Activated T-cell treated with anti-CD3 and anti-CD28 coated beads for 24 hours (primary cell): Measurements from ENCODE around the gene CACNA2D2.

Source experiments
- DNase-seq: peaks from one replicate; pipeline ENCODE4 v3.0.0-alpha.2; 2020; ENCODE audit warnings: low read depth

Gene CACNA2D2

GRCh38 chr3:50502225-50502583, 1.2 kb downstream of the CACNA2D2 start:
- DNase-seq: no peak

GRCh38 chr3:50495609-50496423, 7.6 kb downstream of the CACNA2D2 start:
- no peak for DNase-seq

GRCh38 chr3:50494126-50494525, 9.3 kb downstream of the CACNA2D2 start:
- no peak for DNase-seq

DNA sequence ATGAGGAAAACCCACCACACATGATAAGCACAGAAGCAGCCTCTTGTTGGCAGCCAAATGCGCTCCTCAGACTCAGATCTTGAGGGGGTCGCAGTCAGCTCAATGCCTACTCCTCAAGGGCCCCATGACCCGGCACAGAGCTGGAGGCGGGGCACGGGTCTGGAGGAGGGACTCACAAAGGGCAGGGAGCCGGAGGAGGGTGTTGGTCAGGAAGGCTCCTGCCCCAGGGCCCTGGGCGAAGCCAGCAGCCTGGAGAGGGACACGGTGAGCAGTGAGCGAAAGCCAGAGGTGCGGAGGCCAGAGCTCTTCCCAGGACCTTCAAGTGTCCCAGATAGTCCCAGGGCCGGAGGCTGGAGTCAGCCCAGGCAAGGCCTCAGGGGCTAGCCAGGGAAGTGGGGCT, 9.8 kb downstream of the CACNA2D2 start:
- DNase-seq: no peak

DNA sequence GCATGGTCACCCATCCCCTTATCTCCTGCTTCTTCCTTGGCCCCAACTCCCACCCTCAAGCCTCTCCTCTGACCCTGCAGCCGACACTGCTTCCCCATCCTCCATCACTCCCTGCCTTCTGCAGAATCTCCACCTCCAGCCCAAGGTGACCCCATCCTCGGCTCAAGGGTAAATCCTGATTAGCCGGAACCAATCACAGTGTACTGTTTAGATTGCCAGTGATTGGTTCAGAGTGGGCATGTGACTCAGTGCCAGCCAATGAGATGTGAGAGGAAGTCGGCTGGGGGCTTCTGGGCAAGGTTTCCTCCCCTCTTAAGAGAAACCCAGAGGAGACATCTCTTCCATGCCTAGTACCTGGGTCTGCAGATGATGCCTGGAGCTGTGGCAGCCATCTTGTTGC, 10.3 kb downstream of the CACNA2D2 start:
- no peak for DNase-seq

DNA sequence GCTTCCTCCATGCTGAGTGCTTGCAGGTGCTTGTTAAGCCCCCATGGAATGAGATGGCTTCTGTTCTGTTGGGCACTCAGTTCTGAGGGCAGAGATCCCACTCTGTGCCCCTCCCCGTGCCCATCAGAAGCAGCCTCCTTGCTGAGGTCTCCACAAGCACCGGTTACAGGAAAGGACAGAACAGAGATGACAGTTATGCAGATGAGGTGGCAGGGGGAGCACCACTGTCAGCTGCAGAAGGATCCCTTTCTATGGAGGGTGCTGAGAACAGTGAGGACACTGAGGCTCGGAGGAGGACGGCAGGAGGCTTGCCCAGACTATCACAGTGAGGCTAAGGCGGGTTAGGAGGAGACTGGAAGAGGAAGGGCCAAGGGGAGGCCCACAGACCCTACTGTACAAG, 12.4 kb downstream of the CACNA2D2 start:
- no peak for DNase-seq

DNA sequence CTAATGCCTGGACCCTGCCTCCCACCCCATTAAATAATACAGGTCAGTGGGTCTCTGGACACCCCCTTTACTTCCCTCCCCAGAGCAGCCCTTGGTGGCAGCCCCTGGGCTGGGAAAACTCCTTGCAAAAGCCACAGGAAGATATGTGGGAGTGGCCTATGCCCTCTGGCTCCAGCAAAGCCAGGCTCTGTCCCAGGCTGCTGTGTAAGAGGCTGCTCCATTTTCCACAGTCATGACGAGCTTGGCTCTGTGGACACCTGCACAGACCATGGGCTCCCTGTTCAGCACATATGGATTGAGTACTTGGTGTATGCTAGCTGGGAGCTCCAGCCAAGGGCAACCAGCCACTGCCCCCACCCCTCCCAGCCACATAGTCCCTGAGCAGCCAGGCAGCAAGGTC, 13.0 kb downstream of the CACNA2D2 start:
- DNase-seq: no peak

DNA sequence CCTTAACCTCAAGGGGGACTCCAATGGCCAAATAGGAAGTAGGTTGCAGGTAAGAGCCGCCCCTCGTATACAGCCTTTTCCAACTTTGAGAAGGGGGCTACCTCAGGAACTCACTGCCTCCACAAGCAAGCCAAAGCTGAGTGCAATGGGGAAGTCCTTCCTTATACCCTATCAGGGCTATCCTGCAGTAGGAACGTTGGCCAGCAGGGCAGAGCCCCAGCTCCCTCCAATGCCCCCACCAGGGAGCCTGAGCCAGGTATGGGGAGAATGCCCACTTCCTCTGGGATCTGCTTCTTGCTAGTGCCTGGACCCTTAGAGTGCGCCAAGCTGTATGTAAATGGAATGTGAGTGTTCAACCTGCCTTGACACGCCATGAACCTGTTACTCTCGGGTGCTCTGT, 16.3 kb downstream of the CACNA2D2 start:
- DNase-seq: no peak

DNA sequence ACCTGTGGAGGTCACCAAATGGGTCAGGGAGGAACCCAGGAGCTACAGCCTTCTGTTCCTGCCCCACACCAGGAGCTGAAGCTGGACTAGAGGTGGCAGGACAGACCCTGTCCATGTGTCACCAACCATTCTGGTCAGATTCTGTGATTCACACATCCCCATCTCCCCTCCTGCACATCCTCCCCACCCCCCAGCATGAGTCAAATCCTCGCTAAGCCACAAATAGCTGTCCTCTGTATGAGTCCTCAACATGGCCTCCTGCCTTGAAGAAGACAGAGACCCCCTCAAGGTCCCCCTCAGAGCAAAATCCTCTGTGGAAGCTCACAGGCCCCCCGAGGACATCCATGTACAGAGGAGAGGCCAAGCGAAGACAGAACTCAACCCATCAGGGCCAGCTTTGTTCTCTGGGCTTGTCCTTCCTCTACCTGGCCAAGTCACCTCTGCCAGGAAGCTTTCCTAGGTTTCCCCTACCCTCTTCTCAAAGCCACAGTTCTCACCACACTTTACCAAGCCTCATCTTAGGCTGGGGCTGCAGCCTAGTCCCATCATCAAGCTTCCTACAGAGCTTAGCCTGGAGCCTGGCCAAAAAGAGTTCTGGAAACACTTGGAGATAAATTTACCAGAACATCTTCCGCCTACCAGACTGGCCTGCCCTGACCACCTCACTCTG, 17.1 kb downstream of the CACNA2D2 start:
- no peak for DNase-seq

- DNase-seq: no peak
These were observed 18.7 kb downstream of the CACNA2D2 start for GRCh38 chr3:50484722-50485121.

- no peak for DNase-seq
These were observed 20.1 kb downstream of the CACNA2D2 start for GRCh38 chr3:50483374-50483773.

GRCh38 chr3:50481992-50482391, 21.4 kb downstream of the CACNA2D2 start:
- no peak for DNase-seq

GRCh38 chr3:50480471-50480870, 23.0 kb downstream of the CACNA2D2 start:
- no peak for DNase-seq

DNA sequence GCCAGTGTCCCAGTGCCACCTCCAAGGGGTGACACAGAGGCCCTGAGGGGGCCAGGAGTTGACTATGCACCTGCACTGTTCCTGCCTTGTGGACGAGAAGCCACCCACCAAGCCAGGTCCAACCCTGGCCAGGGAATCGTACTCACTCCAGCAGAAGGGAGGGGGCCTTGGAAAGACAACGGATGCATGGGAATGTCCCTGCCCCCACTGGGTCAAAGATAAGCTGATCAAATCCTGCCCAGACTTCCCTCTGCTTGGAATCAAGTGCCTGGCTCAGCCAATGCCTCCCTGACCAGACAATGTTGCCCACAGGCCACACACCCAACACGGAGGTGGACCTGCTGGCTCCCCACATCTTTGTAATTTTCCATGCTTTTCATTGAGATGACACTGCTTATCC, 23.9 kb downstream of the CACNA2D2 start:
- no peak for DNase-seq

- no peak for DNase-seq
These were observed 24.7 kb downstream of the CACNA2D2 start for GRCh38 chr3:50478671-50479260.

- no peak for DNase-seq
These were observed 25.4 kb downstream of the CACNA2D2 start for GRCh38 chr3:50478051-50478450.

- no peak for DNase-seq
These were observed 28.1 kb downstream of the CACNA2D2 start for GRCh38 chr3:50475348-50475747.

DNA sequence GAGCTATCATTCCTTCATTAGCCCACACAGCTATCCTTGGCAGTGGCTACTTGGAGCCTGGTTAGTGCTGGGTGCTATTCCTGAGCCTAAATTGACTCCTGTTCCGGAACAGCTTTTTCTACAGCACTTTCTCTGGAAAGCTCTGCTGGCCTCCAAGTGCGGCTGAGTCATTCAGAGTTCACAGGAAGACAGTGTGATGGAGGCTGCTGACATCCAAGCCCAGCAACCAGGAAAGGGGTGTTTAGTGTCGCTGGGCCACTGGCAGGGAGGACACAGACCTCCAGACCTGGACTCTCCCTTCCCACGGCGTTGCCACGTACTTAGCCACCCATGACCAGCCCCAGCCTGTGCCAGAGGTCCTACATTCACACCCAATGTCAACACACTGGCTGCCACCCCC, 28.7 kb downstream of the CACNA2D2 start:
- no peak for DNase-seq

DNA sequence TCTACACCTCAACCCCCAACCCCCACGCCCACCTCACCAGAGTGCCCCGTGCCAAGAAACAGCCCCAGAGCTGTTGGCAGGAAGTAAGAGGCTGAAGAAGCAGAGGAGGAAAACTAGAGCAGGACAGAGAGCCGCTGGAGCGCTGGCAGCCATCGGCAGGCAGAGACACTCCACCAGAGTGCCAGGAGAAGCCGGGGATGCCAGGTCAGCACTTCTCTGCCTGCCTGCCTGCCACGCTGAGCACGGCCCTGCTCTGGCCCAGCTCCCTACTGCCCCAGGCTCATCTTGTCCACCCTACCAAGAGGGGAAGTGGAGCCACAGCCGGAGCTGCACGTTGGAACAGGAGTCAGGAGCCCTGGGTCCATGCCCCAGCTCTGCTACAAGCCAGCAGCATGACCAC, 29.7 kb downstream of the CACNA2D2 start:
- no peak for DNase-seq

GRCh38 chr3:50472958-50473357, 30.5 kb downstream of the CACNA2D2 start:
- DNase-seq: no peak

DNA sequence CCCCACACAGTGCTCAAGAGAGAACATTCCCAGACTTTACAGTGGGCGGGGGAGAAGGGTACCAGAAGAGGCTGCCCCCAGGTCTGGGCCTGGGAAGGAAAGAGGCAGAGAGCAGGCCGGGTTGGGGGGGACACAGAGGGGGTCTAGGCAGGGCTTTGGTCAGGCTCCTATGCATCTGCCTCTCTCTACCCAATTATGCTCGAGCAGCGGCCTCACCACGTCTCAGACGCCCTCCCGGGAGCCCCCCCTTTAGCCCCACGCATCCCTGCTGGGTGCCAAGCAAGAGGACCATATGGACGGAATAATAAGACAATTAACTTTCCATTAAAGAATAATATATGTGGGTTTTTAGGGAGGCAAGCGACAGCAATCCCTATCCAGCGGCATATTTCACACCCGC, 32.8 kb downstream of the CACNA2D2 start:
- DNase-seq: no peak

GRCh38 chr3:50467919-50468318, 35.5 kb downstream of the CACNA2D2 start:
- DNase-seq: no peak

DNA sequence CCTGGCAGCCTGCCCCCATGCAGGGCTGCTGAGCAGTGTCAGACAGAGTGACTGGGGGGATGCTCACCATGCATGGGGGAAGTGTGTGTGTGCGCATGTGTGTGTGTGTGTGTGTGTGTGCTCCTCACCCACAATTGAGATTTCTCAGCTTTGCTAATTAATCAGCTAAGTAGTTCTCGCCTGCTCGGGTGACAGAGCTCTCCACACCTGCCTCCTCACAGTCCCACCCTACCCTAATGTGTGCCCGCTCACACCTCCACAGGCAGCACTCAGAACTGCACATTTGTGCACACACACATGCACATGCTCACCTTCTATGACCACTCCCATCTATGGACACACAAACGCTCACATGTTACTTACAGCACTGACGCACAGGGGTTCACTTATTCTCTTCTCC, 37.3 kb downstream of the CACNA2D2 start:
- no peak for DNase-seq
